A549 (cell line): Measurements from ENCODE around the gene ABLIM3. TPM values are rescaled to one million over a fixed set of nuclear protein-coding genes. Genes with fewer than 3 reads are reported as not detected.
A peak's percentile ranks its signal among the peaks of the same experiment; 100 is the strongest.

Experiments used
- ATAC-seq, 2 experiments: fragments of 200-7000 bp in 1 of 2; fragments of >200 bp in 1 of 2; cut with Nextera tagmentation in 1 of 2; cut with Tn5 transposase in 1 of 2; 3 replicates each; pipeline versions ENCODE4 v1.8.0 to v1.9.1; 2018 to 2020; ENCODE audit warnings: mild to moderate bottlenecking in 1 of 2, moderate library complexity in 1 of 2
- CTCF ChIA-PET: fragments of 300-600 bp; sonication (Branson Sonifier 250); formaldehyde crosslinking; extraction: SDS; loops from one replicate; lab custom pipeline; 2021; ENCODE audit warnings: antibody characterized with exemption, inconsistent platforms; lab: Yijun Ruan, JAX
- POLR2A ChIA-PET: fragments of 350-600 bp; formaldehyde crosslinking; extraction: SDS; loops from one replicate; lab custom pipeline; 2021; ENCODE audit warnings: antibody characterized with exemption, inconsistent platforms; lab: Yijun Ruan, JAX
- DNase-seq, 2 experiments: peaks; one replicate each; pipeline versions ENCODE4 v3.0.0 to v3.0.0-alpha.2; 2011 to 2016; ENCODE audit warnings: low read depth in 1 of 2, low spot score in 1 of 2
- FAIRE-seq: peaks from 2 replicates; lab custom pipeline; 2011; peaks lifted over from hg19 to GRCh38; lab: Jason Lieb, UNC
- H3K27ac ChIP-seq, 2 experiments: fragments of >200 bp; sonication (Bioruptor Twin); formaldehyde crosslinking; 3 replicates each; pipeline ENCODE4 v1.5.1; 2016 to 2017
- H3K4me1 ChIP-seq: fragments of >200 bp; sonication (Bioruptor Twin); formaldehyde crosslinking; 3 replicates; pipeline ENCODE4 v1.6.1; 2016
- H3K4me2 ChIP-seq: fragments of >200 bp; sonication (Bioruptor Twin); formaldehyde crosslinking; 3 replicates; pipeline ENCODE4 v1.6.1; 2016
- H3K4me3 ChIP-seq: fragments of >200 bp; sonication (Bioruptor Twin); formaldehyde crosslinking; 3 replicates; pipeline ENCODE4 v1.5.1; 2016
- H3K9me3 ChIP-seq: fragments of >200 bp; sonication (Bioruptor Twin); formaldehyde crosslinking; 3 replicates; pipeline ENCODE4 v1.6.1; 2016
- BCL3 ChIP-seq: fragments of >200 bp; sonication (Bioruptor Twin); formaldehyde crosslinking; IDR thresholded peaks from 3 replicates; pipeline ENCODE4 v1.6.1; 2016
- CBX2 ChIP-seq: fragments of 200-600 bp; sonication (generic); IDR thresholded peaks from 2 replicates; pipeline ENCODE4 v1.6.1; 2016; ENCODE audit warnings: low read depth, mild to moderate bottlenecking, borderline replicate concordance
- CEBPB ChIP-seq, 2 experiments: fragments of >200 bp in 1 of 2; sonication (Bioruptor Twin) in 1 of 2; formaldehyde crosslinking in 1 of 2; IDR thresholded peaks; 2 replicates each; pipeline ENCODE4 v1.6.1; 2012 to 2016
- CTCF ChIP-seq: fragments of >200 bp; sonication (Bioruptor Twin); formaldehyde crosslinking; IDR thresholded peaks from 3 replicates; pipeline ENCODE4 v1.5.1; 2016
- EHMT2 ChIP-seq: fragments of 200-600 bp; sonication (generic); IDR thresholded peaks from 2 replicates; pipeline ENCODE4 v1.6.1; 2016; ENCODE audit warnings: antibody characterized with exemption, low read depth, mild to moderate bottlenecking, moderate library complexity
- ELK1 ChIP-seq: fragments of 150-350 bp; IDR thresholded peaks from 2 replicates; pipeline ENCODE4 v1.6.1; 2014; ENCODE audit warnings: low read depth, mild to moderate bottlenecking, low read length
- EP300 ChIP-seq, 2 experiments: fragments of >200 bp; sonication (Bioruptor Twin); formaldehyde crosslinking; IDR thresholded peaks; 2 replicates in 1 of 2; 3 replicates in 1 of 2; pipeline ENCODE4 v1.6.1; 2016 to 2017
- GATA3 ChIP-seq: IDR thresholded peaks from 2 replicates; pipeline ENCODE4 v1.6.1; 2012; ENCODE audit warnings: borderline replicate concordance
- HDAC2 ChIP-seq: fragments of 200-600 bp; sonication (generic); IDR thresholded peaks from 2 replicates; pipeline ENCODE4 v1.6.1; 2016
- HEYL ChIP-seq: fragments of 250-450 bp; sonication (Bioruptor Pico); IDR thresholded peaks from 2 replicates; pipeline ENCODE4 v1.8.0; 2021; ENCODE audit warnings: mild to moderate bottlenecking, moderate library complexity
- HMGXB4 ChIP-seq: fragments of 250-450 bp; sonication (Bioruptor Pico); IDR thresholded peaks from 2 replicates; pipeline ENCODE4 v1.5.0; 2021; ENCODE audit warnings: mild to moderate bottlenecking, moderate library complexity, borderline replicate concordance
- HOXB13 ChIP-seq: fragments of 250-450 bp; sonication (Bioruptor Pico); IDR thresholded peaks from 2 replicates; pipeline ENCODE4 v1.5.0; 2020; ENCODE audit warnings: low read depth, mild to moderate bottlenecking, moderate library complexity
- HOXB5 ChIP-seq: fragments of 250-450 bp; sonication (Bioruptor Pico); IDR thresholded peaks from 2 replicates; pipeline ENCODE4 v1.5.0; 2020; ENCODE audit warnings: mild to moderate bottlenecking, moderate library complexity
- KDM1A ChIP-seq: fragments of 200-600 bp; sonication (generic); IDR thresholded peaks from 2 replicates; pipeline ENCODE4 v1.6.1; 2016; ENCODE audit warnings: low read depth, mild to moderate bottlenecking
- MAFK ChIP-seq: fragments of 450-650 bp; IDR thresholded peaks from 2 replicates; pipeline ENCODE4 v1.6.1; 2014; ENCODE audit not compliant: partially characterized antibody
- MAZ ChIP-seq: fragments of 150-350 bp; IDR thresholded peaks from 2 replicates; pipeline ENCODE4 v1.6.1; 2014; ENCODE audit warnings: antibody characterized with exemption, low read depth, low read length, borderline replicate concordance
- MYC ChIP-seq: IDR thresholded peaks from 2 replicates; pipeline ENCODE4 v1.6.1; 2012; ENCODE audit warnings: mild to moderate bottlenecking, inconsistent platforms, low read length, improper control_type of control experiment, borderline replicate concordance
- NPAS2 ChIP-seq: fragments of 250-450 bp; sonication (Bioruptor Pico); IDR thresholded peaks from 2 replicates; pipeline ENCODE4 v1.8.0; 2022; ENCODE audit warnings: mild to moderate bottlenecking, moderate library complexity, borderline replicate concordance
- PHF8 ChIP-seq: fragments of 200-600 bp; sonication (generic); IDR thresholded peaks from 2 replicates; pipeline ENCODE4 v1.6.1; 2016; ENCODE audit warnings: low read depth, mild to moderate bottlenecking, antibody characterized with exemption, moderate library complexity, borderline replicate concordance
- REST ChIP-seq: fragments of 200-600 bp; sonication (generic); IDR thresholded peaks from 2 replicates; pipeline ENCODE4 v1.6.1; 2016; ENCODE audit warnings: antibody characterized with exemption, mild to moderate bottlenecking, moderate library complexity
- RFX5 ChIP-seq: fragments of 450-650 bp; IDR thresholded peaks from 2 replicates; pipeline ENCODE4 v1.7.1; 2014; ENCODE audit warnings: antibody characterized with exemption, mild to moderate bottlenecking, moderate library complexity
- SREBF2 ChIP-seq: fragments of 450-650 bp; IDR thresholded peaks from 2 replicates; pipeline ENCODE4 v1.6.1; 2014; ENCODE audit warnings: mild to moderate bottlenecking, moderate library complexity
- USF2 ChIP-seq: fragments of 450-650 bp; IDR thresholded peaks from 2 replicates; pipeline ENCODE4 v1.6.1; 2014; ENCODE audit warnings: antibody characterized with exemption
- ZC3H11A ChIP-seq: fragments of 450-650 bp; IDR thresholded peaks from 2 replicates; pipeline ENCODE4 v1.6.1; 2014; ENCODE audit warnings: antibody characterized with exemption, mild to moderate bottlenecking
- ZNF302 ChIP-seq: fragments of 250-450 bp; sonication (Bioruptor Pico); IDR thresholded peaks from 2 replicates; pipeline ENCODE4 v1.9.0; 2021; ENCODE audit warnings: inconsistent platforms, mild to moderate bottlenecking, moderate library complexity
- WGBS: methylation state at CpG from one replicate; pipeline ENCODE4 v1.1.6; 2017; ENCODE audit errors: missing lambda C conversion rate; 5-methylcytosine and 5-hydroxymethylcytosine counted together
- polyA plus RNA-seq, 4 experiments: library from polyadenylated mRNA; depleted of rRNA in 3 of 4; stranded (reverse); fragments of >200 nt; fragmentation: RNase III in 1 of 4; extraction: RNeasy Plus Mini Kit Qiagen cat#74134 plus additional on column Dnase treatment in 1 of 4; gene quantifications; 2 replicates in 3 of 4; 3 replicates in 1 of 4; pipeline ENCODE4 v1.2.3, GENCODE V29; 2011 to 2017

Gene ABLIM3
- polyA plus RNA-seq, 2 of the 4 experiments (the other 2 are of a cell fraction): 2.7 to 3.0 TPM

- Histone ChIP-seq H3K9me3 (no peaks in the 10 kb centered on the region), H3K4me3 (no peak overlapping the region), H3K4me1 (peaks cover 23% of the 10 kb centered on the region)
- WGBS: 86% methylated on average over 1 of the region's 1 CpG
- ChIA-PET CTCF (interaction anchor here (0.8 to 8.6 kb wide), 5 partner anchors 9 to 424 kb away, joined by 3 to 59 read pairs (median 3); partner anchors contain the start of gene ABLIM3), POLR2A (interaction anchor here (1.1 kb wide), 1 partner anchor 12 kb away, joined by 3 read pairs; no protein-coding TSS in a partner anchor)
- ATAC-seq: no peak
- TF ChIP-seq EP300 (IDR thresholded peaks at IDR 0.05) (no peak), CTCF (no peak), GATA3 (no peak), EHMT2 (no peak), SREBF2 (no peak), MAZ (no peak), ELK1 (no peak), HDAC2 (no peak), CEBPB (IDR thresholded peaks at IDR 0.05) (no peak), MYC (no peak), NPAS2 (CRISPR knock-in tag) (no peak), USF2 (no peak), CBX2 (no peak), REST (no peak)
- TF ChIP-seq, all 56 proteins: peak for 0
- Histone ChIP-seq H3K27ac (peak overlapping the region; percentile 34 to 61; a peak in 2 of 6 replicates), H3K4me2 (no peak overlapping the region; the same call in 2 of the 3 replicates)
- FAIRE-seq (no peak), DNase-seq (no peak)
Measured at GRCh38 chr5:149154650-149155049, 13.4 kb downstream of the ABLIM3 start.

- Histone ChIP-seq H3K4me2 (no peak overlapping the region), H3K4me3 (no peak overlapping the region), H3K27ac (no peak overlapping the region), H3K9me3 (no peaks in the 10 kb centered on the region), H3K4me1 (peaks cover 23% of the 10 kb centered on the region)
- FAIRE-seq: no peak
- no peak for ATAC-seq
- POLR2A ChIA-PET: no interaction called here
- no peak for DNase-seq
- WGBS: 48% methylated on average over 4 of the region's 4 CpGs
- CTCF ChIA-PET: interaction anchor here (0.8 to 8.6 kb wide), 6 partner anchors 8 to 423 kb away, joined by 3 to 59 read pairs (median 3); partner anchors contain the start of gene ABLIM3
- TF ChIP-seq HOXB13 (CRISPR knock-in tag): no peak
- no peak for TF ChIP-seq HMGXB4
- no peak for TF ChIP-seq ZC3H11A
- no peak for TF ChIP-seq ZNF302
- TF ChIP-seq PHF8: no peak
- no peak for TF ChIP-seq HDAC2
- TF ChIP-seq MAZ: no peak
- no peak for TF ChIP-seq MAFK
- TF ChIP-seq BCL3: no peak
- no peak for TF ChIP-seq HOXB5 (CRISPR knock-in tag)
- TF ChIP-seq KDM1A: no peak
- TF ChIP-seq RFX5: no peak
- no peak for TF ChIP-seq HEYL
- no peak for TF ChIP-seq CEBPB (IDR thresholded peaks at IDR 0.05)
Measured at GRCh38 chr5:149156435-149157083, 15.3 kb downstream of the ABLIM3 start.
